ENCODE results near the gene KIF5C. TPM values are rescaled to one million over a fixed set of nuclear protein-coding genes. Genes with fewer than 3 reads are reported as not detected.

The KIF5C gene
- total and polyA plus RNA-seq, 2 donors (not counting 1 experiment from before 2014, with no cell fraction given): 1.9 to 6.1 TPM

DNA sequence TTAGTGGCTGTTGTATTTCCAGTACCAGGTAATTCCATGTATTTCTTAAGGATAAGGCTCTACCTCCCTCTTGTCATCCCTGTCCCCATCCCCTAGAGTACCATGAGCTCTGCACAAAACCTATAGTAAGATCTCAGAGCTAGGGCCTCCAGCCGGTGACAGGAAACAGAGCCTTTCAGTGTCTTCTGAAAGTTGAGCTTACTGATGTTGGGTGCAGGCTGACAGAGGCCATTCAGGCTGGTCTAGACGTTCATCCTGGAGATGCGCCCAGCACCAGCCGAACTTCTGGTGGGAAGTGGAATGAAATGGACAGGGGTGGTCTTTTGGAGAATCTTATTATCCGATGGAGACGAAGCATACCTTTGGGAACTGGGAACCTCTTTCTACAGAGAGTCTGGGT lies 146.7 kb downstream of the KIF5C start:
- WGBS (ENCODE audit: insufficient coverage): 75% methylated on average over 6 of the region's 6 CpGs
- no peak for TF ChIP-seq EZH2 (IDR thresholded peaks at IDR 0.05; ENCODE audit: borderline replicate concordance, insufficient read depth, low read depth, low read length, poor library complexity, severe bottlenecking)
- TF ChIP-seq, protein P1, sequence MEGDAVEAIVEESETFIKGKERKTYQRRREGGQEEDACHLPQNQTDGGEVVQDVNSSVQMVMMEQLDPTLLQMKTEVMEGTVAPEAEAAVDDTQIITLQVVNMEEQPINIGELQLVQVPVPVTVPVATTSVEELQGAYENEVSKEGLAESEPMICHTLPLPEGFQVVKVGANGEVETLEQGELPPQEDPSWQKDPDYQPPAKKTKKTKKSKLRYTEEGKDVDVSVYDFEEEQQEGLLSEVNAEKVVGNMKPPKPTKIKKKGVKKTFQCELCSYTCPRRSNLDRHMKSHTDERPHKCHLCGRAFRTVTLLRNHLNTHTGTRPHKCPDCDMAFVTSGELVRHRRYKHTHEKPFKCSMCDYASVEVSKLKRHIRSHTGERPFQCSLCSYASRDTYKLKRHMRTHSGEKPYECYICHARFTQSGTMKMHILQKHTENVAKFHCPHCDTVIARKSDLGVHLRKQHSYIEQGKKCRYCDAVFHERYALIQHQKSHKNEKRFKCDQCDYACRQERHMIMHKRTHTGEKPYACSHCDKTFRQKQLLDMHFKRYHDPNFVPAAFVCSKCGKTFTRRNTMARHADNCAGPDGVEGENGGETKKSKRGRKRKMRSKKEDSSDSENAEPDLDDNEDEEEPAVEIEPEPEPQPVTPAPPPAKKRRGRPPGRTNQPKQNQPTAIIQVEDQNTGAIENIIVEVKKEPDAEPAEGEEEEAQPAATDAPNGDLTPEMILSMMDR (IDR thresholded peaks at IDR 0.05): no peak
- Histone ChIP-seq H4K20me1 (ENCODE audit: control insufficient read depth, insufficient read depth, low read length, poor library complexity, severe bottlenecking) (no peaks in the 10 kb centered on the region), H3K79me2 (ENCODE audit: control insufficient read depth, insufficient read depth, low read length) (no peaks in the 10 kb centered on the region), H3K4me3 (ENCODE audit: control extremely low read depth in 1 of 5, extremely low read depth in 1 of 5, insufficient read depth in 1 of 5, low read depth in 2 of 5, low read length in 4 of 5) (peak overlapping the region in 2 of 5 experiments; percentile 6 to 27), H3K27me3 (replicated peaks in 1 of 4; ENCODE audit: control extremely low read depth in 1 of 4, control insufficient read depth in 3 of 4, insufficient read depth in 4 of 4, low read length in 3 of 4) (no peaks in the 10 kb centered on the region), H3K27ac (ENCODE audit: low read length in 2 of 2) (peak overlapping the region; percentile 69 to 72), H3K9ac (ENCODE audit: low read length) (peak overlapping the region; percentile 36), H3K36me3 (replicated peaks in 1 of 2; ENCODE audit: control extremely low read depth in 1 of 2, control insufficient read depth in 1 of 2, extremely low read depth in 1 of 2, insufficient read depth in 2 of 2, low read length in 1 of 2) (no peaks in the 10 kb centered on the region), H3K4me1 (ENCODE audit: control insufficient read depth in 2 of 2, insufficient read depth in 2 of 2, low read length in 2 of 2) (peaks cover 41 to 61% of the 10 kb centered on the region in 2 donors), H3K4me2 (replicated peaks; ENCODE audit: low read depth, low read length, poor library complexity, severe bottlenecking) (peak overlapping the region; percentile 62), H2AFZ (ENCODE audit: insufficient read depth, low read depth, low read length, poor library complexity, severe bottlenecking) (peak overlapping the region; percentile 62), H3K9me3 (ENCODE audit: control extremely low read depth in 1 of 3, control insufficient read depth in 2 of 3, insufficient read depth in 1 of 3, low read length in 2 of 3) (no peaks in the 10 kb centered on the region)
- Mint-ChIP-seq H3K27me3 (no peaks in the 10 kb centered on the region), H3K9me3 (ENCODE audit: insufficient read depth) (no peaks in the 10 kb centered on the region), H3K4me1 (peaks cover 58% of the 10 kb centered on the region), H3K4me3 (peak overlapping the region; percentile 77), H3K27ac (peak overlapping the region; percentile 96)
- ATAC-seq (ENCODE audit: low read depth): peak; percentile 48
- intact Hi-C loops (cut with micrococcal nuclease): loop anchor here (5.0 to 10.0 kb wide), 3 partner anchors 141 to 997 kb away; partner anchors contain the start of genes KIF5C, MBD5 and ORC4
- ChIA-PET POLR2A (no interaction called here), CTCF (interaction anchor here (1.0 to 1.2 kb wide), 3 partner anchors 11 to 539 kb away, joined by 3 to 5 read pairs (median 4); partner anchors contain the start of gene LYPD6B)
- DNase-seq: no peak

DNA sequence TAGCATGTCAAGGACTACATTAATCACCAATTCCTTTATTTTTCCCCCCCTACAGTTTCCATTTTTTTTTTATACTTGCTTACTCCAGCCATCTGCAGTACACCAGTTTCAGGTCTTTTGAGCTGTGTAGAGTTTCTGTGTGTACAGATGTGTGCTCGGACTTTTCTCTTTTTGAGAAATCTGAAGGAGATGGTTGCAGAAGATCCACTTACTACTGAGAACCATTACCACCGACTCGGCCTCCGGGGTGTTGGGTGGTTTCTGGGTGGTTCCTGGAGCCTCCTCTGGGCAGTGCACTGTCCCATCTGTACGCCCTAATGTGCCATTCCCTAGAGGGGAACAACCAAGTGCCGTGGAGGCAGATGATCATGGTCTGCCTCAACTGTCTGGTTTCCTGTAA lies 148.1 kb downstream of the KIF5C start:
- H2AFZ ChIP-seq (ENCODE audit: insufficient read depth, low read depth, low read length, poor library complexity, severe bottlenecking): no peak overlapping the region
- ChIA-PET CTCF (interaction anchor here (1.0 to 1.2 kb wide), 2 partner anchors 377 to 538 kb away, joined by 3 to 5 read pairs; no protein-coding TSS in a partner anchor), POLR2A (no interaction called here)
- H3K27me3 ChIP-seq (replicated peaks in 1 of 4; ENCODE audit: control extremely low read depth in 1 of 4, control insufficient read depth in 3 of 4, insufficient read depth in 4 of 4, low read length in 3 of 4): no peaks in the 10 kb centered on the region
- peak overlapping the region; percentile 69 to 72 for H3K27ac ChIP-seq (ENCODE audit: low read length in 2 of 2)
- H3K27ac Mint-ChIP-seq: peak overlapping the region; percentile 67
- no peak overlapping the region for H3K4me2 ChIP-seq (replicated peaks; ENCODE audit: low read depth, low read length, poor library complexity, severe bottlenecking)
- H3K36me3 ChIP-seq (replicated peaks in 1 of 2; ENCODE audit: control extremely low read depth in 1 of 2, control insufficient read depth in 1 of 2, extremely low read depth in 1 of 2, insufficient read depth in 2 of 2, low read length in 1 of 2): no peaks in the 10 kb centered on the region
- no peaks in the 10 kb centered on the region for H3K9me3 ChIP-seq (ENCODE audit: control extremely low read depth in 1 of 3, control insufficient read depth in 2 of 3, insufficient read depth in 1 of 3, low read length in 2 of 3)
- TF ChIP-seq, protein P1 (IDR thresholded peaks at IDR 0.05): no peak
- TF ChIP-seq EZH2 (IDR thresholded peaks at IDR 0.05; ENCODE audit: borderline replicate concordance, insufficient read depth, low read depth, low read length, poor library complexity, severe bottlenecking): no peak
- intact Hi-C loops (cut with micrococcal nuclease): loop anchor here (5.0 to 10.0 kb wide), 3 partner anchors 139 to 998 kb away; partner anchors contain the start of genes KIF5C, MBD5 and ORC4
- H3K4me1 ChIP-seq (ENCODE audit: control insufficient read depth in 2 of 2, insufficient read depth in 2 of 2, low read length in 2 of 2): peaks cover 41 to 51% of the 10 kb centered on the region in 2 donors
- H3K4me3 Mint-ChIP-seq: no peak overlapping the region
- no peaks in the 10 kb centered on the region for H4K20me1 ChIP-seq (ENCODE audit: control insufficient read depth, insufficient read depth, low read length, poor library complexity, severe bottlenecking)
- no peak overlapping the region for H3K9ac ChIP-seq (ENCODE audit: low read length)
- ATAC-seq (ENCODE audit: low read depth) (no peak), DNase-seq (no peak)
- 80% methylated on average over 1 of the region's 6 CpGs for WGBS (ENCODE audit: insufficient coverage)
- no peaks in the 10 kb centered on the region for H3K9me3 Mint-ChIP-seq (ENCODE audit: insufficient read depth)
- peaks cover 1% of the 10 kb centered on the region for H3K27me3 Mint-ChIP-seq
- peaks cover 58% of the 10 kb centered on the region for H3K4me1 Mint-ChIP-seq
- H3K79me2 ChIP-seq (ENCODE audit: control insufficient read depth, insufficient read depth, low read length): no peaks in the 10 kb centered on the region
- no peak overlapping the region for H3K4me3 ChIP-seq (ENCODE audit: control extremely low read depth in 1 of 5, extremely low read depth in 1 of 5, insufficient read depth in 1 of 5, low read depth in 2 of 5, low read length in 4 of 5)

All from B cell (primary cell).